Ishikawa (cell line): Measurements from ENCODE around the gene VWF.

Experiments
- CEBPB ChIP-seq: IDR thresholded peaks from 2 replicates; pipeline ENCODE4 v1.6.1; 2012
- CREB1 ChIP-seq: IDR thresholded peaks from 2 replicates; pipeline ENCODE4 v1.6.1; 2012; ENCODE audit warnings: low read depth
- EGR1 ChIP-seq: IDR thresholded peaks from 2 replicates; pipeline ENCODE4 v1.6.1; 2012
- EP300 ChIP-seq: IDR thresholded peaks from 2 replicates; pipeline ENCODE4 v1.6.1; 2012; ENCODE audit warnings: borderline replicate concordance
- FOXM1 ChIP-seq: IDR thresholded peaks from 2 replicates; pipeline ENCODE4 v1.6.1; 2012; ENCODE audit warnings: low read depth, borderline replicate concordance
- MAX ChIP-seq: IDR thresholded peaks from 2 replicates; pipeline ENCODE4 v1.6.1; 2012
- NFIC ChIP-seq: IDR thresholded peaks from 2 replicates; pipeline ENCODE4 v1.6.1; 2012
- RAD21 ChIP-seq: IDR thresholded peaks from 2 replicates; pipeline ENCODE4 v1.6.1; 2012; ENCODE audit warnings: low read depth
- REST ChIP-seq: IDR thresholded peaks from 2 replicates; pipeline ENCODE4 v1.6.1; 2012; ENCODE audit warnings: low read depth, mild to moderate bottlenecking
- TAF1 ChIP-seq: IDR thresholded peaks from 2 replicates; pipeline ENCODE4 v1.6.1; 2012; ENCODE audit warnings: low read depth, mild to moderate bottlenecking
- TCF12 ChIP-seq: IDR thresholded peaks from 2 replicates; pipeline ENCODE4 v1.6.1; 2012; ENCODE audit warnings: low read depth
- USF1 ChIP-seq: IDR thresholded peaks from 2 replicates; pipeline ENCODE4 v1.6.1; 2012
- YY1 ChIP-seq: IDR thresholded peaks from 2 replicates; pipeline ENCODE4 v1.6.1; 2012; ENCODE audit warnings: low read depth
- ZBTB7A ChIP-seq: IDR thresholded peaks from 2 replicates; pipeline ENCODE4 v1.6.1; 2012; ENCODE audit warnings: low read depth

GRCh38 chr12:6037459-6037858 is 87.0 kb downstream of the VWF start:
- TF ChIP-seq RAD21 = no peak
- TF ChIP-seq FOXM1 = no peak
- TF ChIP-seq ZBTB7A = no peak
- TF ChIP-seq USF1 = no peak
- no peak for TF ChIP-seq YY1
- TF ChIP-seq REST = no peak
- TF ChIP-seq EP300 = no peak
- no peak for TF ChIP-seq CREB1
- no peak for TF ChIP-seq MAX
- TF ChIP-seq CEBPB = no peak
- TF ChIP-seq EGR1 = no peak
- no peak for TF ChIP-seq TCF12
- no peak for TF ChIP-seq NFIC
- TF ChIP-seq TAF1 = no peak
